ENCODE measurements around the gene ARID5A. TPM values are rescaled to one million over a fixed set of nuclear protein-coding genes. Genes with fewer than 3 reads are reported as not detected.
A peak's percentile ranks its signal among the peaks of the same experiment; 100 is the strongest.

Gene ARID5A
- total RNA-seq, 1 experiment from 2014 or later: 13.9 TPM

GRCh38 chr2:96547203-96547641 lies 10.7 kb downstream of the ARID5A start:
- Mint-ChIP-seq H3K9me3 (peaks cover 9% of the 10 kb centered on the region), H3K27me3 (ENCODE audit: low read depth) (no peaks in the 10 kb centered on the region; the same call in 1 of the 2 replicates), H3K27ac (peak overlapping the region; percentile 63), H3K4me3 (peak overlapping the region; percentile 55), H3K4me1 (peaks cover 21% of the 10 kb centered on the region), H3K36me3 (peaks cover 15% of the 10 kb centered on the region)
- POLR2A ChIA-PET: interaction anchor here (1.3 kb wide), 1 partner anchor 9 kb away, joined by 9 read pairs; the partner anchor contains the start of gene ARID5A
- peak; percentile 46 for DNase-seq (ENCODE audit: low spot score)
- peak; percentile 78 for ATAC-seq
- CTCF ChIA-PET: interaction anchor here (0.7 to 4.4 kb wide), 16 partner anchors 8 to 311 kb away, joined by 3 to 117 read pairs (median 5); partner anchors contain the start of genes ANKRD39, ARID5A, CNNM3 and CNNM4
- TF ChIP-seq ZNF423 (CRISPR knock-in tag; IDR thresholded peaks at IDR 0.05) (peak; percentile 3; the same call in 1 of the 2 replicates), ZNF121 (CRISPR knock-in tag; IDR thresholded peaks at IDR 0.05) (peak; percentile 90), GRHL2 (CRISPR knock-in tag; IDR thresholded peaks at IDR 0.05; ENCODE audit: insufficient replicate concordance, severe bottlenecking) (no peak), ZNF263 (CRISPR knock-in tag; IDR thresholded peaks at IDR 0.05; ENCODE audit: low read depth) (peak; percentile 90), MAX (CRISPR knock-in tag; IDR thresholded peaks at IDR 0.05) (peak; percentile 15; the same call in 1 of the 2 replicates), TP53 (CRISPR knock-in tag; IDR thresholded peaks at IDR 0.05) (no peak)

- ChIA-PET POLR2A (interaction anchor here (1.3 kb wide), 1 partner anchor 10 kb away, joined by 9 read pairs; the partner anchor contains the start of gene ARID5A), CTCF (interaction anchor here (0.7 to 4.4 kb wide), 15 partner anchors 8 to 310 kb away, joined by 3 to 117 read pairs (median 5); partner anchors contain the start of genes ANKRD39, ARID5A, CNNM3 and CNNM4)
- no peak for TF ChIP-seq ZNF263 (CRISPR knock-in tag; IDR thresholded peaks at IDR 0.05; ENCODE audit: low read depth)
- TF ChIP-seq ATF2 (CRISPR knock-in tag; IDR thresholded peaks at IDR 0.05; ENCODE audit: borderline replicate concordance, low read depth): no peak
- TF ChIP-seq GTF2I (CRISPR knock-in tag; conservative IDR thresholded peaks at IDR 0.05): no peak
- TF ChIP-seq SP1 (CRISPR knock-in tag; conservative IDR thresholded peaks at IDR 0.05): no peak
- no peak for TF ChIP-seq ZNF425 (CRISPR knock-in tag; conservative IDR thresholded peaks at IDR 0.05)
- no peak for TF ChIP-seq PRDM15 (CRISPR knock-in tag; IDR thresholded peaks at IDR 0.05)
- TF ChIP-seq MYBL2 (CRISPR knock-in tag; IDR thresholded peaks at IDR 0.05): no peak
- no peak for TF ChIP-seq ERG (CRISPR knock-in tag; IDR thresholded peaks at IDR 0.05)
- no peak for TF ChIP-seq CREM (CRISPR knock-in tag; IDR thresholded peaks at IDR 0.05)
- no peak for TF ChIP-seq E2F1 (CRISPR knock-in tag; IDR thresholded peaks at IDR 0.05)
- no peak for TF ChIP-seq RORB (CRISPR knock-in tag; IDR thresholded peaks at IDR 0.05)
- no peak for TF ChIP-seq ZNF416 (CRISPR knock-in tag; IDR thresholded peaks at IDR 0.05)
- TF ChIP-seq PREB (CRISPR knock-in tag; IDR thresholded peaks at IDR 0.05; ENCODE audit: borderline replicate concordance): no peak
- Mint-ChIP-seq H3K4me1 (peaks cover 21% of the 10 kb centered on the region), H3K27ac (peak overlapping the region; percentile 63), H3K36me3 (peaks cover 15% of the 10 kb centered on the region), H3K27me3 (ENCODE audit: low read depth) (no peaks in the 10 kb centered on the region; the same call in 1 of the 2 replicates), H3K9me3 (peaks cover 9% of the 10 kb centered on the region), H3K4me3 (peak overlapping the region; percentile 55)
- no peak for DNase-seq (ENCODE audit: low spot score)
- peak; percentile 56 for ATAC-seq
Measured at GRCh38 chr2:96547731-96548171, 11.2 kb downstream of the ARID5A start.
